HepG2 (cell line): ENCODE data around the gene CSNK1E. TPM values are rescaled to one million over a fixed set of nuclear protein-coding genes. Genes with fewer than 3 reads are reported as not detected.

ENCODE experiments used
- ATAC-seq: fragments of 200-7000 bp; cut with Tn5 transposase; 3 replicates; pipeline ENCODE4 v1.9.1; 2020; ENCODE audit warnings: mild to moderate bottlenecking, moderate library complexity
- BruUV-seq: library from RNA; stranded (reverse); fragments of 400-500 nt; replicated peaks from 2 replicates; lab custom pipeline; 2021; lab: Mats Ljungman, UMichigan
- CTCF ChIA-PET: fragments of 300-600 bp; formaldehyde crosslinking; extraction: SDS; loops from one replicate; lab custom pipeline; 2021; ENCODE audit warnings: low total read pairs, inconsistent platforms, low intra/inter-chr PET ratio; lab: Yijun Ruan, JAX
- POLR2A ChIA-PET: fragments of 350-600 bp; sonication (Branson Sonifier 250); formaldehyde crosslinking; loops from one replicate; lab custom pipeline; 2020; ENCODE audit warnings: antibody characterized with exemption, inconsistent platforms; lab: Yijun Ruan, JAX
- DNase-seq: peaks from one replicate; pipeline ENCODE4 v3.0.0-alpha.2; 2015; ENCODE audit warnings: low spot score
- FAIRE-seq: peaks from 3 replicates; lab custom pipeline; 2011; peaks lifted over from hg19 to GRCh38; lab: Jason Lieb, UNC
- H2AFZ ChIP-seq: one replicate; pipeline ENCODE4 v1.6.1; 2011; ENCODE audit warnings: low read length, inconsistent platforms
- H3K27ac ChIP-seq: fragments of 300-600 bp; 3 replicates; pipeline ENCODE4 v1.8.0; 2011; ENCODE audit warnings: mixed run types, mild to moderate bottlenecking, mixed read lengths, low read length, inconsistent platforms; ENCODE audit not compliant: insufficient read depth; ENCODE audit errors: extremely low read length
- H3K27me3 ChIP-seq, 2 experiments: fragments of 200-600 bp in 1 of 2; 2 replicates in 1 of 2; 3 replicates in 1 of 2; pipeline versions ENCODE4 v1.6.0 to v1.8.0; 2011; ENCODE audit warnings: low read length in 2 of 2, mild to moderate bottlenecking in 2 of 2, moderate library complexity in 2 of 2, inconsistent platforms in 1 of 2; ENCODE audit not compliant: insufficient read depth in 2 of 2, control insufficient read depth in 1 of 2
- H3K36me3 ChIP-seq, 2 experiments: fragments of 200-600 bp in 1 of 2; replicated peaks in 1 of 2; 2 replicates in 1 of 2; 3 replicates in 1 of 2; pipeline versions ENCODE4 v1.5.1 to v1.8.0; 2011; ENCODE audit warnings: low read length in 2 of 2, inconsistent platforms in 1 of 2; ENCODE audit not compliant: insufficient read depth in 2 of 2, control insufficient read depth in 1 of 2
- H3K4me1 ChIP-seq: 2 replicates; pipeline ENCODE4 v1.5.1; 2012; ENCODE audit warnings: low read length, inconsistent platforms; ENCODE audit not compliant: insufficient read depth
- H3K4me2 ChIP-seq: 2 replicates; pipeline ENCODE4 v1.6.0; 2011; ENCODE audit warnings: low read depth, low read length, inconsistent platforms
- H3K4me3 ChIP-seq, 3 experiments: fragments of 200-600 bp in 1 of 3; sonication (generic), shearing (Covaris generic) in 1 of 3; replicated peaks in 1 of 3; 2 replicates each; pipeline ENCODE4 v1.5.1; 2011 to 2016; ENCODE audit warnings: low read length in 3 of 3, inconsistent platforms in 2 of 3, low read depth in 2 of 3, mild to moderate bottlenecking in 2 of 3, control low read depth in 1 of 3, mixed read lengths in 1 of 3; ENCODE audit not compliant: insufficient read depth in 1 of 3
- H3K79me2 ChIP-seq: one replicate; pipeline ENCODE4 v1.6.1; 2011; ENCODE audit warnings: low read length, inconsistent platforms; ENCODE audit not compliant: insufficient read depth
- H3K9ac ChIP-seq: 2 replicates; pipeline ENCODE4 v1.6.0; 2011; ENCODE audit warnings: mild to moderate bottlenecking, low read depth, low read length, inconsistent platforms; ENCODE audit not compliant: insufficient read depth
- H3K9me3 ChIP-seq: 2 replicates; pipeline ENCODE4 v1.5.1; 2012; ENCODE audit warnings: mild to moderate bottlenecking, low read length
- H4K20me1 ChIP-seq: 2 replicates; pipeline ENCODE4 v1.6.0; 2011; ENCODE audit warnings: inconsistent platforms, mild to moderate bottlenecking, low read length, moderate library complexity; ENCODE audit not compliant: insufficient read depth
- AHDC1 ChIP-seq: sonication (generic); formaldehyde crosslinking; IDR thresholded peaks from 2 replicates; pipeline ENCODE4 v1.5.1; 2020; ENCODE audit warnings: mild to moderate bottlenecking, missing genetic modification reagents, borderline replicate concordance
- HMG20A ChIP-seq: IDR thresholded peaks from 2 replicates; pipeline ENCODE4 v1.6.1; 2016; ENCODE audit warnings: borderline replicate concordance
- ZBTB34 ChIP-seq: sonication (generic); formaldehyde crosslinking; IDR thresholded peaks from 2 replicates; pipeline ENCODE4 v1.8.0; 2022; ENCODE audit warnings: mild to moderate bottlenecking, missing genetic modification reagents
- ZNF33A ChIP-seq: sonication (generic); formaldehyde crosslinking; IDR thresholded peaks from 2 replicates; pipeline ENCODE4 v1.5.1; 2020; ENCODE audit warnings: missing genetic modification reagents, mild to moderate bottlenecking, moderate library complexity, borderline replicate concordance
- ZNF354B ChIP-seq: sonication (generic); formaldehyde crosslinking; IDR thresholded peaks from 2 replicates; pipeline ENCODE4 v1.8.0; 2022; ENCODE audit warnings: mild to moderate bottlenecking, missing genetic modification reagents
- ZNF543 ChIP-seq: sonication (generic); formaldehyde crosslinking; IDR thresholded peaks from 2 replicates; pipeline ENCODE4 v1.4.0; 2020; ENCODE audit warnings: mild to moderate bottlenecking, missing genetic modification reagents
- ZNF616 ChIP-seq: sonication (generic); formaldehyde crosslinking; IDR thresholded peaks from 2 replicates; pipeline ENCODE4 v1.5.0; 2020; ENCODE audit warnings: low read depth, mild to moderate bottlenecking, missing genetic modification reagents
- ZNF776 ChIP-seq: sonication (generic); formaldehyde crosslinking; IDR thresholded peaks from 2 replicates; pipeline ENCODE4 v1.4.0; 2020; ENCODE audit warnings: mild to moderate bottlenecking, missing genetic modification reagents
- WGBS: methylation state at CpG from one replicate; pipeline ENCODE4 v1.1.6; 2017; ENCODE audit warnings: low lambda C conversion rate; 5-methylcytosine and 5-hydroxymethylcytosine counted together
- in situ Hi-C: cut with HindIII; loops from 2 replicates; pipeline ENCODE4 v1.10.0; 2017; ENCODE audit warnings: low pct_unique_long_range_greater_than_20kb; ENCODE audit not compliant: extremely low pct_ligation_motif_present
- intact Hi-C: fragments of 100-400 bp; cut with micrococcal nuclease; formaldehyde crosslinking; loops from one replicate; pipeline ENCODE4 v1.10.0; 2022; ENCODE audit not compliant: unreplicated experiment
- polyA plus RNA-seq, 8 experiments: library from polyadenylated mRNA; depleted of rRNA in 3 of 8; stranded (reverse) in 7 of 8; unstranded in 1 of 8; fragments of >200 nt; fragmentation: Illumina TruSeq in 4 of 8; extraction: Trizol in 4 of 8; gene quantifications; 2 replicates each; pipeline versions ENCODE4 v1.2.1 to v1.2.3, GENCODE V29; 2011 to 2016; ENCODE audit warnings: low read depth in 4 of 8, missing spikeins in 1 of 8, mixed read lengths in 1 of 8; ENCODE audit not compliant: insufficient read depth in 1 of 8
- total RNA-seq, 5 experiments: library from RNA; depleted of rRNA; stranded (reverse); fragments of >200 nt; fragmentation: Illumina TruSeq; extraction: Trizol; gene quantifications; 2 replicates each; pipeline ENCODE4 v1.2.3, GENCODE V29; 2016; ENCODE audit warnings: low read depth in 1 of 5

Gene CSNK1E
- total and polyA plus RNA-seq, 2 of the 13 experiments (the other 11 are each of a cell fraction or from before 2014, with no cell fraction given), result 34.7 to 129 TPM

GRCh38 chr22:38300197-38300945, 16.9 kb downstream of the CSNK1E start:
- Histone ChIP-seq H3K27me3 (no peaks in the 10 kb centered on the region), H2AFZ (no peak overlapping the region), H3K9ac (no peak overlapping the region), H4K20me1 (peaks cover 23% of the 10 kb centered on the region), H3K27ac (no peak overlapping the region), H3K36me3 (peaks cover 63 to 80% of the 10 kb centered on the region in 2 experiments; a peak in 4 of 5 replicates), H3K4me1 (peaks cover 13% of the 10 kb centered on the region), H3K4me3 (no peak overlapping the region), H3K9me3 (no peaks in the 10 kb centered on the region), H3K79me2 (peaks cover 20% of the 10 kb centered on the region), H3K4me2 (no peak overlapping the region)
- FAIRE-seq (no peak), DNase-seq (no peak), ATAC-seq (no peak)
- ChIA-PET CTCF (interaction anchor here (1.5 kb wide), 1 partner anchor 52 kb away, joined by 3 read pairs; no protein-coding TSS in a partner anchor), POLR2A (no interaction called here)
- intact Hi-C loops, result no loop called here
- in situ Hi-C loops, result no loop called here
- TF ChIP-seq HMG20A (no peak), ZNF616 (CRISPR knock-in tag) (no peak), ZNF33A (CRISPR knock-in tag) (no peak)
- WGBS, result 97% methylated on average over 24 of the region's 26 CpGs
- no TSS peak for BruUV-seq

GRCh38 chr22:38299770-38300102, 17.5 kb downstream of the CSNK1E start:
- no peaks in the 10 kb centered on the region for H3K9me3 ChIP-seq
- no peaks in the 10 kb centered on the region for H3K27me3 ChIP-seq
- H3K4me1 ChIP-seq, result peaks cover 13% of the 10 kb centered on the region
- no peak overlapping the region for H3K4me2 ChIP-seq
- peaks cover 18% of the 10 kb centered on the region for H4K20me1 ChIP-seq
- H3K9ac ChIP-seq, result no peak overlapping the region
- CTCF ChIA-PET, result interaction anchor here (1.9 kb wide), 1 partner anchor 53 kb away, joined by 9 read pairs; no protein-coding TSS in a partner anchor
- DNase-seq, result no peak
- intact Hi-C loops, result loop anchor here (2.0 kb wide), 1 partner anchor 53 kb away; no protein-coding TSS in a partner anchor
- in situ Hi-C loops, result loop anchor here (5.0 kb wide), 1 partner anchor 53 kb away; no protein-coding TSS in a partner anchor
- H2AFZ ChIP-seq, result no peak overlapping the region
- BruUV-seq, result no TSS peak
- peaks cover 63 to 80% of the 10 kb centered on the region in 2 experiments for H3K36me3 ChIP-seq
- POLR2A ChIA-PET, result no interaction called here
- no peak overlapping the region for H3K27ac ChIP-seq
- no peak overlapping the region for H3K4me3 ChIP-seq
- no peak for FAIRE-seq
- H3K79me2 ChIP-seq, result peaks cover 16% of the 10 kb centered on the region
- ATAC-seq, result no peak
- 94% methylated on average over 9 of the region's 12 CpGs for WGBS
- TF ChIP-seq ZNF543 (CRISPR knock-in tag) (no peak), AHDC1 (CRISPR knock-in tag) (no peak), ZNF776 (CRISPR knock-in tag) (no peak), ZBTB34 (CRISPR knock-in tag) (no peak), ZNF354B (CRISPR knock-in tag) (no peak)
